Measurements from ENCODE around the gene IL17F. TPM values are rescaled to one million over a fixed set of nuclear protein-coding genes. Genes with fewer than 3 reads are reported as not detected.

IL17F gene
- total RNA-seq, 1 experiment from 2014 or later = not detected

- TF ChIP-seq ATF3 (IDR thresholded peaks at IDR 0.05) = no peak
Measured at GRCh38 chr6:52209770-52210169, 34.5 kb downstream of the IL17F start (continued).

GRCh38 chr6:52208612-52209011 is 35.7 kb downstream of the IL17F start:
- RAD21 ChIA-PET (ENCODE audit: low non-redundant PET in 1 of 2, low total read pairs in 2 of 2, uncharacterized antibody in 2 of 2, unreplicated experiment in 2 of 2) = no interaction called here
- Histone ChIP-seq H3K4me2 (ENCODE audit: low read length) (no peak overlapping the region), H3K27me3 (ENCODE audit: insufficient read depth, low read length) (peaks cover 22% of the 10 kb centered on the region), H3K9ac (ENCODE audit: low read length) (no peak overlapping the region), H3K9me2 (ENCODE audit: insufficient read depth) (no peaks in the 10 kb centered on the region), H3K4me1 (ENCODE audit: control insufficient read depth in 1 of 2, insufficient read depth in 2 of 2, low read length in 2 of 2) (no peaks in the 10 kb centered on the region), H3K9me3 (ENCODE audit: control insufficient read depth in 1 of 2, insufficient read depth in 1 of 2, low read depth in 1 of 2, low read length in 2 of 2) (no peaks in the 10 kb centered on the region), H3K36me3 (ENCODE audit: control insufficient read depth in 1 of 2, insufficient read depth in 2 of 2, low read length in 2 of 2) (no peaks in the 10 kb centered on the region), H3K4me3 (replicated peaks in 1 of 2; ENCODE audit: low read depth in 1 of 2, low read length in 2 of 2) (no peak overlapping the region), H3K27ac (ENCODE audit: low read depth, low read length) (no peak overlapping the region), H4K20me1 (ENCODE audit: insufficient read depth) (no peaks in the 10 kb centered on the region), H2AFZ (ENCODE audit: low read depth, low read length, poor library complexity, severe bottlenecking) (no peak overlapping the region), H3K79me2 (ENCODE audit: insufficient read depth, low read length) (no peaks in the 10 kb centered on the region)
- BruUV-seq (replicated peaks) = no TSS peak
- TF ChIP-seq ZNF274 (IDR thresholded peaks at IDR 0.05; ENCODE audit: low read depth, low read length) = no peak
- TF ChIP-seq POLR2AphosphoS5 (IDR thresholded peaks at IDR 0.05; ENCODE audit: low read depth, low read length) = no peak
- no peak for TF ChIP-seq YY1 (IDR thresholded peaks at IDR 0.05; ENCODE audit: extremely low read depth, insufficient replicate concordance, low read depth, low read length)
- TF ChIP-seq SP1 (IDR thresholded peaks at IDR 0.05; ENCODE audit: low read depth) = no peak
- TF ChIP-seq ATF3 (IDR thresholded peaks at IDR 0.05) = no peak
- no peak for TF ChIP-seq REST (IDR thresholded peaks at IDR 0.05; ENCODE audit: low read depth)
- TF ChIP-seq ZFX (IDR thresholded peaks at IDR 0.05) = no peak
- no peak for TF ChIP-seq SIN3A (IDR thresholded peaks at IDR 0.05; ENCODE audit: low read depth)
- no peak for TF ChIP-seq CBX3 (IDR thresholded peaks at IDR 0.05; ENCODE audit: low read depth)
- no peak for TF ChIP-seq SRF (IDR thresholded peaks at IDR 0.05; ENCODE audit: low read depth)
- TF ChIP-seq TCF7L2 (IDR thresholded peaks at IDR 0.05; ENCODE audit: borderline replicate concordance, extremely low read depth, insufficient read depth, insufficient read length) = no peak
- TF ChIP-seq POLR2A (IDR thresholded peaks at IDR 0.05; ENCODE audit: borderline replicate concordance, extremely low read depth, insufficient read depth, insufficient read length) = no peak
- TF ChIP-seq EZH2phosphoT487 (IDR thresholded peaks at IDR 0.05; ENCODE audit: borderline replicate concordance) = no peak
- TF ChIP-seq JUND (IDR thresholded peaks at IDR 0.05) = no peak
- intact Hi-C loops (cut with micrococcal nuclease) = no loop called here
- POLR2A ChIA-PET = no interaction called here
- CTCF ChIA-PET = no interaction called here
- DNase-seq (ENCODE audit: low read depth, low spot score) (no peak), ATAC-seq (no peak)
